ENCODE measurements around the gene KLRF1.
"Not testable (repeated sequence)": the region's sequence is repeated elsewhere in the genome, so short reads cannot be mapped to it uniquely, and the experiment has no call there.

The KLRF1 gene

DNA sequence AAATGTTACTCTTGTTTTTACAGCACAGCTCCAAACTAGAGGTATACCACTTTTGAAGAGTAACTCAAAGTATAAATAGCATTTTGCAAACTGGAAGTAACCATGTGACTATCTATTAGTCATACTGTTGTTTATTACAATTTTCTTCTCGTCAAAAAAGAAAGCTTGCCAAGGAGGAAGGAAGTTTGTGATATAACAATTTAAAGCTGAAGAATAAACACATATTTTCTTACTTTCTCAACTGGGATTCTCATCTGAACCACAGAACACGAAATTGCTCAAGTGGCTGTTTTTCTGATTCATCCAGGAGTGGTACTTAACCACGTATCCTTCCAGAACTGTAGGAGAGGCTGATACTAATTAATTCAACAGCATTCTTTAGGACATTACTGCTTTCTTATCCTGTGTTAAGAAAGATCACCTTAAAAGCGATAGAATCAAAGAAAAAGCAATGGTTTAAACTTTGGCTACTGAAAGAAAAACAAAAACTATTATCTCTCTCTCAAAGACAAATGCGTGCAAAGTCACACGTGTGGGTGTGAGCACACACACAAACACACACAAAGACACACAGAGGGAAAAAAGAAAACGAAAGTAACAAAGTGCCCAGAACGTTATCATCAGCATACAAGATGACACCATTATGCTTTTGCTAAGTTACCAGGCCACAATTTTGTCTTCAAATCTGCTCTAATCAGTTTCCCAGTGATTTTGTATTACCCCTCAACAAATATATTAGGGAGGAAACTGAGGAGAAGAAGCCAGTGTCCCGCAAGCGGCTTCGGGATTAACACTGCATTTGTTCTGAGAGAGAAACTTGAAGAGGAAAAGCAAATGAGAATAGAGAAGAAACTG is 42.3 kb downstream of the KLRF1 start, which contains the start of gene CLEC2B:
Gene CLEC2B (minus strand): TSS at position 48 of the 855 bp plus-strand sequence.
- no peak for DNase-seq (ENCODE audit: low read depth, low spot score)

DNA sequence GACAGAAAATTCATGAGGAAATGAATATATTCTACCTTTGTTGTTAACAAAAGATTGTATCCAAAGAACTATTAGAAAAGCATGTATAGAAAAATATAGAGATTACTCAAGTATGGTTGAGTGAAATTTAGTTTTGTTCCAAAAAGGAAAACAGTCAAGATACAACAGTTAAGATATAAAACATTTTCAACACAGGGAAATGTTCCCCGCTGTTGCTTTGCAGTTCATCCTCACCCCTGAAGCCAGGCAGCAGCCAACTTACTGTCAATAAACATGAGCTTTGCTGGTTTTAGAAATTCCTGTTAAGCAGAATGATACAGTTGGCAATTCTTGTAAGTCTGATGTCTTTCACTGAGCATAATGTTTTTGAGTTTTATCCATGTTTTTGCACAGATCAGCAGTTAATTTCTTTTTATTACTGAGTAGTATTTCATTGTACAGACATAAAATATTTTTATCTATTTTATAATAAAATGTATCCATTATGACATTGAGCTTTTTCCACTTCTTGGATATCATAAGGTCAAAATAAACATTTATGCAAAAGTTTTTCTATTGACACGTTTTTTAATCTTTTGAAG is 43.1 kb downstream of the KLRF1 start:
- DNase-seq (ENCODE audit: low read depth, low spot score): no peak

DNA sequence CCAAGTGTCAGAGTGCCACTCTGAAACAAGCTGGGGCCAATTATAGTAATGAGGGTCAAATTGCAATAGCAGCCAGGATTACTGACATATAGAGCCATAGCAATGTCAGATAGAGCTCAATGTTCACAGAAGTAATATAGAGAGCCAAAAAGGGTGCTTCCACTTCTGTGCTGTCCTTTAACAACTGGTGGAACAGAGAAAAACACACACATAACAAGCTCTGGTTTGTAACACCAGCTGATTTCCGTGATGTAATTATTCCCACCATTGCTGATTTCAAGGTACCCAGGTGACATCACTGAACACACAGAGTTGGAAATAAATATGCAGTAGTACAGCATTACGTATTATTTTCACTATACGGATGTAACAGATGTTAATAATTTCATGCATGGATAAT is 44.9 kb downstream of the KLRF1 start:
- no peak for DNase-seq (ENCODE audit: low read depth, low spot score)

DNA sequence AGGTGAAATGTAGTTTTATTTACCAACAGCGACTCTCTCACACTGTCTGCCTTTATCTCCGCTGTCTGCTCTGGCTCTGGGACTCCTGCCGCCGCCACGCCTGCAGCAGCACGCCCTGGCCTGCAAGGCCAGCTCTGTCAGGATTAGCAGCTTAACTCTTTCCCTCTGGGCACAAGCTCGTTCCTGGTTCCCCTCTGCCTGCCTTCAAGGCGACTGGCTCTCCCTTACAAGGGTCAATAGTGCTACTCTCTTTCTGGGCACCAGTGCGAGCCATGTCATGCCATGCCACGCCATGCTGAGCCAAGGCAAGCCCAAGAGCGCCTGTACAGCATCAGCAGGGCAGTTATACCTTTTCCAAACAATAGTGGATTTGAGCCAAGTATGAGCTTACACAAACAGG is 45.5 kb downstream of the KLRF1 start:
- no peak for DNase-seq (ENCODE audit: low read depth, low spot score)

- DNase-seq (ENCODE audit: low read depth, low spot score): not testable (repeated sequence)
Observed at GRCh38 chr12:9876120-9876519, 48.8 kb downstream of the KLRF1 start.

- DNase-seq (ENCODE audit: low read depth, low spot score): no peak
Observed at GRCh38 chr12:9880532-9881078, 53.3 kb downstream of the KLRF1 start.

DNA sequence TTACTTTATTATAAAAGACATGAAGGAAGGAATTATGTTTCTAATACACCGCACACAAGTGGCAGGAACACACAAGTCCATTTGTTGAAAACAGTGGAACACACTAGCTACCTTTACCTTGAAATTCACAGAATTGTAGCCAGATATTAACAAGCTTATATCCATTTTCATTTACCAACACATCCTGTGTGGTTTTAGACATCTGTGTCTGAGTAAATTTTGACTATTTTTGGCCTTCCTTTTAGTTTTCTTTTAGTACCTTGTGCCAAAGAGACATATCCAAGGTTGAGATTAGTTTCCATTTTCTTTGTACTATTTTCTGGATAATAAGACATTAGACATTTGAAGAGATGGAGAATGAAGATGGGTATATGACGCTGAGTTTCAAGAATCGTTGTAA is 54.0 kb downstream of the KLRF1 start, which contains the start of gene KLRF2:
Gene KLRF2 (plus strand): TSS at position 244 of the 400 bp plus-strand sequence. CDS start 107 bp downstream, at position 351.
- DNase-seq (ENCODE audit: low read depth, low spot score): no peak

DNA sequence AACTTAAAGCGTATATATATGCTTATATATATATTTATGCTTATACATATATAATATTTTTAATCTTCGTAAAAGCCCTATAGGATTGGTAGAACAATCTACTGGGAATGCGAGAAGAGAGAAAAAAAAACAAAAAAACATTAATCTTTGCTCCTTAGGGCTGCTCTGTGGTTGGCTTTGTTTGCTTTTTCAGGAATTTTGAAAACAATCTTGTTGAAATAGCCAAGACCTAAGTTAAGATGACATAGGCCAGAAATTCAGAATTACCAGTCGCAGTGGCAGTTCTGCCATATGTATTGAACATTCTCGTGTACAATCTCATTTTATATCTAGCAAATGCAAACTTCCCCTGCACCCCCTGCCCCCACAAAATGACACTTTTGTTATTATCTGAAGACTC is 54.7 kb downstream of the KLRF1 start:
- no peak for DNase-seq (ENCODE audit: low read depth, low spot score)

GRCh38 chr12:9883175-9883574 is 55.9 kb downstream of the KLRF1 start:
- DNase-seq (ENCODE audit: low read depth, low spot score): no peak

- DNase-seq (ENCODE audit: low read depth, low spot score): no peak
Observed at GRCh38 chr12:9888665-9889273, 61.5 kb downstream of the KLRF1 start.
